Right atrium auricular region (tissue), 2 donors: Measurements from ENCODE around the gene FBXO24. TPM values are rescaled to one million over a fixed set of nuclear protein-coding genes. Genes with fewer than 3 reads are reported as not detected.

Experiments
- DNase-seq: peaks from one replicate; pipeline ENCODE4 v3.0.0-alpha.2; 2019; ENCODE audit warnings: low spot score
- H3K27ac ChIP-seq, 2 donors: fragments of 200-600 bp; sonication (generic); 1 replicate in 1 of 2; 2 replicates in 1 of 2; pipeline ENCODE4 v1.5.1; 2016 to 2019
- H3K27me3 ChIP-seq, 2 donors: fragments of 200-600 bp; sonication (generic); one replicate each; pipeline versions ENCODE4 v1.5.1 to v1.6.0; 2017 to 2019
- H3K36me3 ChIP-seq: fragments of 200-600 bp; sonication (generic); one replicate; pipeline ENCODE4 v1.5.1; 2016
- H3K4me1 ChIP-seq, 2 donors: fragments of 200-600 bp; sonication (generic); one replicate each; pipeline versions ENCODE4 v1.5.1 to v1.6.0; 2017 to 2019
- H3K4me3 ChIP-seq, 2 donors: fragments of 200-600 bp; sonication (generic); 1 replicate in 1 of 2; 2 replicates in 1 of 2; pipeline ENCODE4 v1.5.1; 2017 to 2019; ENCODE audit warnings: mild to moderate bottlenecking in 1 of 2, moderate library complexity in 1 of 2
- H3K9me3 ChIP-seq, 2 donors: fragments of 200-600 bp; sonication (generic); one replicate each; pipeline ENCODE4 v1.5.1; 2019
- CTCF ChIP-seq, 2 donors: fragments of 200-600 bp; sonication (generic); IDR thresholded peaks; one replicate each; pipeline ENCODE4 v1.5.1; 2019; ENCODE audit warnings: antibody characterized with exemption in 2 of 2
- total RNA-seq, 2 donors: library from RNA; depleted of rRNA; stranded (reverse); fragments of >200 nt; gene quantifications; one replicate each; pipeline ENCODE4 v1.1.0, GENCODE V29; 2016

Gene FBXO24
- total RNA-seq, 2 donors from 2014 or later: 0.20 TPM; not detected in 1

GRCh38 chr7:100641860-100642533, 55.9 kb downstream of the FBXO24 start:
- Histone ChIP-seq H3K27ac (no peak overlapping the region), H3K4me3 (no peak overlapping the region), H3K36me3 (no peaks in the 10 kb centered on the region), H3K4me1 (no peaks in the 10 kb centered on the region), H3K27me3 (no peaks in the 10 kb centered on the region), H3K9me3 (no peaks in the 10 kb centered on the region)
- no peak for DNase-seq
- TF ChIP-seq CTCF (IDR thresholded peaks at IDR 0.05): no peak

GRCh38 chr7:100642534-100642907, 56.4 kb downstream of the FBXO24 start:
- no peak for DNase-seq
- Histone ChIP-seq H3K36me3 (no peaks in the 10 kb centered on the region), H3K27me3 (no peaks in the 10 kb centered on the region), H3K4me3 (no peak overlapping the region), H3K27ac (no peak overlapping the region), H3K9me3 (no peaks in the 10 kb centered on the region), H3K4me1 (no peaks in the 10 kb centered on the region)
- no peak for TF ChIP-seq CTCF (IDR thresholded peaks at IDR 0.05)

- DNase-seq: no peak
- H3K4me3 ChIP-seq: no peak overlapping the region
- H3K27me3 ChIP-seq: peaks cover 0 to 2% of the 10 kb centered on the region in 2 donors
- no peaks in the 10 kb centered on the region for H3K36me3 ChIP-seq
- no peaks in the 10 kb centered on the region for H3K4me1 ChIP-seq
- TF ChIP-seq CTCF (IDR thresholded peaks at IDR 0.05): no peak
- H3K27ac ChIP-seq: no peak overlapping the region
- no peaks in the 10 kb centered on the region for H3K9me3 ChIP-seq
Measured at GRCh38 chr7:100649826-100650565, 63.9 kb downstream of the FBXO24 start.

Other genes with a start within 250 kb of the FBXO24 start
- gene PILRB, start 228.2 kb upstream of the FBXO24 start, total RNA-seq: 1 to 10 TPM; 9.3 to 9.8 TPM
- gene PILRA, start 212.8 kb upstream of the FBXO24 start, total RNA-seq: 1 to 10 TPM; 2.6 to 6.2 TPM
- 1 to 10 TPM; 2.1 to 8.5 TPM for gene ZCWPW1, start 157.6 kb upstream of the FBXO24 start, total RNA-seq
- 10 to 100 TPM; 12.6 to 21.9 TPM for gene MEPCE, start 156.5 kb upstream of the FBXO24 start, total RNA-seq
- 10 to 100 TPM; 18.7 to 20.2 TPM for gene PPP1R35, start 149.8 kb upstream of the FBXO24 start, total RNA-seq
- gene SPACDR, start 122.1 kb upstream of the FBXO24 start, total RNA-seq: not detected
- 10 to 100 TPM; 26.2 to 34.6 TPM for gene TSC22D4, start 107.1 kb upstream of the FBXO24 start, total RNA-seq
- gene NYAP1, start 102.4 kb upstream of the FBXO24 start, total RNA-seq: 1 to 10 TPM in 1 of 2 donors, under 1 TPM in 1; 0.37 to 1.5 TPM
- gene AGFG2, start 47.1 kb upstream of the FBXO24 start, total RNA-seq: 10 to 100 TPM; 16.4 to 25.8 TPM
- not detected for gene SAP25, start 12.4 kb upstream of the FBXO24 start, total RNA-seq
- 10 to 100 TPM; 23.0 to 46.2 TPM for gene LRCH4, start 199 bp upstream of the FBXO24 start, total RNA-seq
- gene PCOLCE, start 16.0 kb downstream of the FBXO24 start, total RNA-seq: 10 to 100 TPM; 25.4 to 39.0 TPM
- gene MOSPD3, start 26.2 kb downstream of the FBXO24 start, total RNA-seq: 10 to 100 TPM; 11.8 to 13.5 TPM
- under 1 TPM in 1 of 2 donors, not detected in 1; 0.19 TPM for gene TFR2, start 55.2 kb downstream of the FBXO24 start, total RNA-seq
- gene ACTL6B, start 70.1 kb downstream of the FBXO24 start, total RNA-seq: not detected
- gene GNB2, start 87.4 kb downstream of the FBXO24 start, total RNA-seq: 100 to 1,000 TPM in 1 of 2 donors, 10 to 100 TPM in 1; 96.2 to 169 TPM
- gene GIGYF1, start 107.9 kb downstream of the FBXO24 start, total RNA-seq: 10 to 100 TPM; 13.4 to 17.4 TPM
- 10 to 100 TPM; 19.1 to 28.7 TPM for gene POP7, start 119.8 kb downstream of the FBXO24 start, total RNA-seq
- gene EPO, start 134.1 kb downstream of the FBXO24 start, total RNA-seq: not detected
- not detected for gene ZAN, start 147.3 kb downstream of the FBXO24 start, total RNA-seq
- 10 to 100 TPM; 25.0 to 64.6 TPM for gene EPHB4, start 241.2 kb downstream of the FBXO24 start, total RNA-seq